MM.1S (cell line): Measurements from ENCODE around the gene POC1A.

Experiments
- EZH2 ChIP-seq: fragments of 300-600 bp; sonication (generic); optimal IDR thresholded peaks from 2 replicates; pipeline ENCODE3; 2017; ENCODE audit warnings: low read depth, mild to moderate bottlenecking, antibody characterized with exemption, low read length, mixed read lengths
- TF ChIP-seq, protein P1 (sequence below): fragments of 300-600 bp; sonication (generic); IDR thresholded peaks from 2 replicates; pipeline ENCODE4 v1.5.1; 2016; ENCODE audit warnings: antibody characterized with exemption, low read length, mixed read lengths

DNA sequence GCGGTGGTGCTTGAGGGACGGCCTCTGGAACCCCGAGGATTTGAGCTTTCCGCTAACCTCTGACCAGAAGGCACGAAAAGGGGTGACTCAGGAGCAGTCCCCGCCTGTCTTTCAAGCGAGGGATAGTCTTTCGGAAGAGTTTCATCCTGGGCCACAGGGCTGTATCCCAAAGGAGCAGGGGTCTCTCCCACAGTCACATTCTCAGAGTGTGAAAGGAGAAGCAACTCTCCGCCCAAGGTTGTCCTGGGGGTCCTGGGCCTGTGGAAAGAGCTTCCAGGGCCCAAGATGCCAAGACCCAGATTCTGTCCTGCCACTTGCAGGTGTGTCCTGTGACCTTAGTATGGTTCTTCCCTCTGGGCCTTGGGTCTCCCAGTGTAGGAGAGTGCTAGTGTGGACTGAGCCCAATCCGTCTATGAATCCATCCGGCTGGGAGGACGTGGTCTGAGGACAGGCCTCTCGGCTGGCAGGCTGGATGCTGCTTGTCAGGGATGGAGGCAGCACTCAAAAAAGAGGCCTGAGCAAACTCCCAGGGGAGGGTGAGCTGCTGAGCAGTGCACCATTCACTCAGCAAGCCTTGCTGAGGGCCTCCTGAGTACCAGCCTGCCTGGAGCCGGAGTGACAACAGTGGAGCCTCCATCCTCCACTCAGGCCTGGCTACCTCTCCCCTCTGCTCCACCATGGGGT lies 96.3 kb downstream of the POC1A start:
- TF ChIP-seq, protein P1, sequence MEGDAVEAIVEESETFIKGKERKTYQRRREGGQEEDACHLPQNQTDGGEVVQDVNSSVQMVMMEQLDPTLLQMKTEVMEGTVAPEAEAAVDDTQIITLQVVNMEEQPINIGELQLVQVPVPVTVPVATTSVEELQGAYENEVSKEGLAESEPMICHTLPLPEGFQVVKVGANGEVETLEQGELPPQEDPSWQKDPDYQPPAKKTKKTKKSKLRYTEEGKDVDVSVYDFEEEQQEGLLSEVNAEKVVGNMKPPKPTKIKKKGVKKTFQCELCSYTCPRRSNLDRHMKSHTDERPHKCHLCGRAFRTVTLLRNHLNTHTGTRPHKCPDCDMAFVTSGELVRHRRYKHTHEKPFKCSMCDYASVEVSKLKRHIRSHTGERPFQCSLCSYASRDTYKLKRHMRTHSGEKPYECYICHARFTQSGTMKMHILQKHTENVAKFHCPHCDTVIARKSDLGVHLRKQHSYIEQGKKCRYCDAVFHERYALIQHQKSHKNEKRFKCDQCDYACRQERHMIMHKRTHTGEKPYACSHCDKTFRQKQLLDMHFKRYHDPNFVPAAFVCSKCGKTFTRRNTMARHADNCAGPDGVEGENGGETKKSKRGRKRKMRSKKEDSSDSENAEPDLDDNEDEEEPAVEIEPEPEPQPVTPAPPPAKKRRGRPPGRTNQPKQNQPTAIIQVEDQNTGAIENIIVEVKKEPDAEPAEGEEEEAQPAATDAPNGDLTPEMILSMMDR, result no peak
- TF ChIP-seq EZH2, result no peak
